Iris pigment epithelial cell (primary cell): ENCODE results near the gene GUCD1.
"Not testable (repeated sequence)": the region's sequence is repeated elsewhere in the genome, so short reads cannot be mapped to it uniquely, and the experiment has no call there.

Experiments used
- DNase-seq: peaks from one replicate; pipeline ENCODE4 v3.0.0-alpha.2; 2011; ENCODE audit warnings: low read depth

Gene GUCD1

GRCh38 chr22:24554313-24555164 is at the start of gene GUCD1:
Gene GUCD1 (minus strand): TSS chr22:24555138. CDS start chr22:24554991, 147 bp downstream.
- peak; percentile 62 for DNase-seq

- not testable (repeated sequence) for DNase-seq
Observed at GRCh38 chr22:24603770-24604629, 49.1 kb upstream of the GUCD1 start.

- DNase-seq, result not testable (repeated sequence)
Observed at GRCh38 chr22:24602847-24603769, 48.2 kb upstream of the GUCD1 start, which contains the start of gene GGT1. Gene GGT1 (plus strand): TSS chr22:24603193. CDS start chr22:24611082, 7,889 bp downstream.

GRCh38 chr22:24602105-24602749 is 47.3 kb upstream of the GUCD1 start:
- DNase-seq, result not testable (repeated sequence)

GRCh38 chr22:24601217-24602104 is 46.5 kb upstream of the GUCD1 start:
- no peak for DNase-seq

GRCh38 chr22:24599958-24600715 is 45.2 kb upstream of the GUCD1 start:
- DNase-seq, result peak; percentile 66

- DNase-seq, result no peak
Observed at GRCh38 chr22:24599514-24599913, 44.6 kb upstream of the GUCD1 start.

- not testable (repeated sequence) for DNase-seq
Observed at GRCh38 chr22:24597076-24597475, 42.1 kb upstream of the GUCD1 start.

GRCh38 chr22:24595863-24596262 is 40.9 kb upstream of the GUCD1 start:
- no peak for DNase-seq

- no peak for DNase-seq
Observed at GRCh38 chr22:24595228-24595627, 40.3 kb upstream of the GUCD1 start.

- no peak for DNase-seq
Observed at GRCh38 chr22:24594569-24595120, 39.7 kb upstream of the GUCD1 start.

- no peak for DNase-seq
Observed at GRCh38 chr22:24593836-24594568, 39.1 kb upstream of the GUCD1 start.

- DNase-seq, result not testable (repeated sequence)
Observed at GRCh38 chr22:24593559-24593835, 38.6 kb upstream of the GUCD1 start.

GRCh38 chr22:24592851-24593558 is 38.1 kb upstream of the GUCD1 start, which contains the start of gene LRRC75B:
Gene LRRC75B (minus strand): TSS chr22:24593073. CDS start chr22:24593039, 34 bp downstream.
- DNase-seq, result peak; percentile 85

- peak; percentile 24 for DNase-seq
Observed at GRCh38 chr22:24592058-24592850, 37.3 kb upstream of the GUCD1 start.

- no peak for DNase-seq
Observed at GRCh38 chr22:24591286-24591830, 36.4 kb upstream of the GUCD1 start.
